Breast epithelium (tissue), 3 donors: ENCODE measurements around the gene SHROOM1.

ENCODE experiments used
- CTCF ChIP-seq, 3 donors: fragments of 450-650 bp; IDR thresholded peaks; one replicate each; pipeline ENCODE4 v1.5.1; 2016 to 2017; ENCODE audit warnings: antibody characterized with exemption in 3 of 3, mild to moderate bottlenecking in 3 of 3, moderate library complexity in 3 of 3
- POLR2A ChIP-seq: fragments of 450-650 bp; IDR thresholded peaks from one replicate; pipeline ENCODE4 v1.6.1; 2016; ENCODE audit warnings: antibody characterized with exemption, mild to moderate bottlenecking, moderate library complexity

- TF ChIP-seq POLR2A (no peak), CTCF (IDR thresholded peaks at IDR 0.05) (no peak)
Observed at GRCh38 chr5:132785864-132786263, 44.6 kb downstream of the SHROOM1 start.
